ENCODE data around the gene MRGPRD.

Gene MRGPRD

DNA sequence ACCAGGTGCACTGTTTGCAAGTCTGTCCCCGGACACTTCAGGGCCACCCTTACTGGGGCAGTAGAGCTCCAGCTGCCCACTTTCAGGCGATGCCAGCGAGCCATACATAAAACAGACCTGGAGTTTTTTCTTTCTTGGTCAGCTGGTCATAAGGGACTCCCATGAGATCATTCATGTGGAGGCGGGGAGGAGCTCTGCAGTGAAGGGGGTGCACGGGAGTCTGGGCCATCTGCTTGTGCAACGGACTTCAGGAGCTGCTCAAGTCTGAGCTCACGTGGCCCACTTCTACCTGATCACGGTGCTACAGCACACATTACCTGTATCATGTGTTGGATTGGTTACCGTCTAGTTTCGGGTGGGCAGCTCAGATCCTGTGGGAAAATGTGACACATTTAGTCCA, 41.5 kb upstream of the MRGPRD start:
- H3K9ac ChIP-seq (ENCODE audit: low read length), result no peak overlapping the region
- H4K20me1 ChIP-seq (ENCODE audit: insufficient read depth, low read length), result no peaks in the 10 kb centered on the region
- H2AFZ ChIP-seq (ENCODE audit: low read length), result no peak overlapping the region
- H3K9me2 ChIP-seq (replicated peaks; ENCODE audit: insufficient read depth, low read length), result no peaks in the 10 kb centered on the region
- TF ChIP-seq, protein P1, sequence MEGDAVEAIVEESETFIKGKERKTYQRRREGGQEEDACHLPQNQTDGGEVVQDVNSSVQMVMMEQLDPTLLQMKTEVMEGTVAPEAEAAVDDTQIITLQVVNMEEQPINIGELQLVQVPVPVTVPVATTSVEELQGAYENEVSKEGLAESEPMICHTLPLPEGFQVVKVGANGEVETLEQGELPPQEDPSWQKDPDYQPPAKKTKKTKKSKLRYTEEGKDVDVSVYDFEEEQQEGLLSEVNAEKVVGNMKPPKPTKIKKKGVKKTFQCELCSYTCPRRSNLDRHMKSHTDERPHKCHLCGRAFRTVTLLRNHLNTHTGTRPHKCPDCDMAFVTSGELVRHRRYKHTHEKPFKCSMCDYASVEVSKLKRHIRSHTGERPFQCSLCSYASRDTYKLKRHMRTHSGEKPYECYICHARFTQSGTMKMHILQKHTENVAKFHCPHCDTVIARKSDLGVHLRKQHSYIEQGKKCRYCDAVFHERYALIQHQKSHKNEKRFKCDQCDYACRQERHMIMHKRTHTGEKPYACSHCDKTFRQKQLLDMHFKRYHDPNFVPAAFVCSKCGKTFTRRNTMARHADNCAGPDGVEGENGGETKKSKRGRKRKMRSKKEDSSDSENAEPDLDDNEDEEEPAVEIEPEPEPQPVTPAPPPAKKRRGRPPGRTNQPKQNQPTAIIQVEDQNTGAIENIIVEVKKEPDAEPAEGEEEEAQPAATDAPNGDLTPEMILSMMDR (IDR thresholded peaks at IDR 0.05; ENCODE audit: low read length), result no peak
- TF ChIP-seq EZH2 (optimal IDR thresholded peaks at IDR 0.05; ENCODE audit: low read depth, low read length) (no peak), EZH2phosphoT487 (IDR thresholded peaks at IDR 0.05; ENCODE audit: low read length) (no peak)
- no peaks in the 10 kb centered on the region for H3K79me2 ChIP-seq (ENCODE audit: low read length)
- no peaks in the 10 kb centered on the region for H3F3A ChIP-seq (ENCODE audit: insufficient read depth, low read length)
- peaks cover 40% of the 10 kb centered on the region for H3K27me3 ChIP-seq (replicated peaks; ENCODE audit: insufficient read depth, low read length)
- no peak overlapping the region for H3K27ac ChIP-seq (ENCODE audit: low read length)
- no peaks in the 10 kb centered on the region for H3K4me1 ChIP-seq (ENCODE audit: low read length)
- H3K4me3 ChIP-seq (ENCODE audit: low read length), result no peak overlapping the region
- H3K36me3 ChIP-seq (replicated peaks; ENCODE audit: insufficient read depth, low read length), result no peaks in the 10 kb centered on the region
- no peaks in the 10 kb centered on the region for H3K9me3 ChIP-seq (replicated peaks; ENCODE audit: insufficient read depth, low read length)
- no peak for DNase-seq
- H3K4me2 ChIP-seq (ENCODE audit: low read depth, low read length), result no peak overlapping the region

DNA sequence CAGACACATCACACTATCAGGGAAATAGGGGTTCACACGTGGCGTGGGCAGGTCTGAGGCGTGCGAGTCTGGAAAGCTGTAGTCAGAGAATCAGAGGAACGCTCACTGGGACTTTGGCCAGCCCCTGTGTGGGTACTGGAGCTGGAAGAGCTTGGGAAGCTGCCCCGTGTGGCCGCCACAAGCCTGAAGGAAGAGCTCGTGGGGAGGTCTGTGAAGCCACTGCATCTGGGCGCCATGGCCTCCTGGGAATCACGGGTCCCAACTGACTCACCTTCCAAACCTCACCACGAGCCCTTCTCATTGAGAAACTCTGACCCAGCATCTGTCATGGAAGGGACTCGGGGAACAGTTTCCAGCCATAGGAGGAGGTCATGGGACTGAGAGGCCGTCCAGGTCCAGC, 38.1 kb upstream of the MRGPRD start:
- TF ChIP-seq, protein P1 (IDR thresholded peaks at IDR 0.05; ENCODE audit: low read length), result no peak
- TF ChIP-seq EZH2 (optimal IDR thresholded peaks at IDR 0.05; ENCODE audit: low read depth, low read length), result no peak
- no peak for TF ChIP-seq EZH2phosphoT487 (IDR thresholded peaks at IDR 0.05; ENCODE audit: low read length)

DNA sequence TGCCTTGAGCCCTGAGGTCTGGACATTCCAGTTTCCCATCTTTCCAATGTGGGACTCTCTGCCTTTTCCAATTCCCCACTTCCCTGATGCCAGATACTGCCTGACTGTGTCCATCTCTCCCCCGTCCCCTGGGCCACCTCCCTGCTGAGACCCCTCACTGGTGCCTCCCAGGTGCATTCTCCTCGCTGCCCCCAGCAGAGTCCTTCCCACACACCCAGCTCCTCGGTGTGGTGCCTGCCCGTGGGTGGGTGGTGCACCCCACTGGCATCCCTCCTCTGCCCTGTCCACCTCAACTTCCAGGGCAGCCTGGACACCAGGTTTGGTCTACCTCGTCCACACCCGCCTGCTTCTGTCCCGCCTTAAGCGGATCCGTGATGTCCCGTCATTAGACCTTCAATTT, 37.2 kb upstream of the MRGPRD start:
- Histone ChIP-seq H3K79me2 (ENCODE audit: low read length) (no peaks in the 10 kb centered on the region), H3F3A (ENCODE audit: insufficient read depth, low read length) (no peaks in the 10 kb centered on the region), H3K4me2 (ENCODE audit: low read depth, low read length) (no peak overlapping the region), H3K4me3 (ENCODE audit: low read length) (no peak overlapping the region), H2AFZ (ENCODE audit: low read length) (no peak overlapping the region), H3K36me3 (replicated peaks; ENCODE audit: insufficient read depth, low read length) (no peaks in the 10 kb centered on the region), H3K9me2 (replicated peaks; ENCODE audit: insufficient read depth, low read length) (no peaks in the 10 kb centered on the region), H3K27me3 (replicated peaks; ENCODE audit: insufficient read depth, low read length) (peaks cover 70% of the 10 kb centered on the region), H3K27ac (ENCODE audit: low read length) (no peak overlapping the region), H3K9ac (ENCODE audit: low read length) (no peak overlapping the region), H3K4me1 (ENCODE audit: low read length) (no peaks in the 10 kb centered on the region), H3K9me3 (replicated peaks; ENCODE audit: insufficient read depth, low read length) (no peaks in the 10 kb centered on the region), H4K20me1 (ENCODE audit: insufficient read depth, low read length) (no peaks in the 10 kb centered on the region)
- no peak for DNase-seq
- TF ChIP-seq EZH2phosphoT487 (IDR thresholded peaks at IDR 0.05; ENCODE audit: low read length) (no peak), EZH2 (optimal IDR thresholded peaks at IDR 0.05; ENCODE audit: low read depth, low read length) (no peak)
- TF ChIP-seq, protein P1 (IDR thresholded peaks at IDR 0.05; ENCODE audit: low read length), result no peak

More for the DNA sequence above, 38.1 kb upstream of the MRGPRD start:
- Histone ChIP-seq H3K4me2 (ENCODE audit: low read depth, low read length) (no peak overlapping the region), H3K9me3 (replicated peaks; ENCODE audit: insufficient read depth, low read length) (no peaks in the 10 kb centered on the region), H3K79me2 (ENCODE audit: low read length) (no peaks in the 10 kb centered on the region), H2AFZ (ENCODE audit: low read length) (no peak overlapping the region), H3K27ac (ENCODE audit: low read length) (no peak overlapping the region), H4K20me1 (ENCODE audit: insufficient read depth, low read length) (no peaks in the 10 kb centered on the region), H3F3A (ENCODE audit: insufficient read depth, low read length) (no peaks in the 10 kb centered on the region), H3K9ac (ENCODE audit: low read length) (no peak overlapping the region), H3K27me3 (replicated peaks; ENCODE audit: insufficient read depth, low read length) (peaks cover 60% of the 10 kb centered on the region), H3K4me1 (ENCODE audit: low read length) (no peaks in the 10 kb centered on the region), H3K9me2 (replicated peaks; ENCODE audit: insufficient read depth, low read length) (no peaks in the 10 kb centered on the region), H3K36me3 (replicated peaks; ENCODE audit: insufficient read depth, low read length) (no peaks in the 10 kb centered on the region), H3K4me3 (ENCODE audit: low read length) (no peak overlapping the region)
- DNase-seq, result no peak
